Right ventricle myocardium superior (tissue), 1 donor: ENCODE measurements around the gene ALDOA. TPM values are rescaled to one million over a fixed set of nuclear protein-coding genes. Genes with fewer than 3 reads are reported as not detected.
A peak's percentile ranks its signal among the peaks of the same experiment; 100 is the strongest.
"Not testable (repeated sequence)": the region's sequence is repeated elsewhere in the genome, so short reads cannot be mapped to it uniquely, and the experiment has no call there.

Experiments used
- ATAC-seq: fragments of 200-7000 bp; cut with Tn5 transposase; one replicate; pipeline ENCODE4 v1.9.1; 2020; ENCODE audit warnings: mild to moderate bottlenecking; ENCODE audit not compliant: poor library complexity
- DNase-seq: peaks from one replicate; pipeline ENCODE4 v3.0.0-alpha.2; 2020
- intact Hi-C: fragments of 100-400 bp; cut with DNase I; formaldehyde crosslinking; loops from one replicate; pipeline ENCODE4 v1.11.2; 2022
- total RNA-seq: library from RNA; stranded (reverse); fragmentation: NEBNext Ultra II Directional; extraction: Animal tissue kit (Norgen Biotek cat#: 25700); gene quantifications from one replicate; pipeline ENCODE4 v1.2.1, GENCODE V29; 2021
- donor health status: DM: no; HTN: yes; CAD: no; lungs with severe emphysema.

The ALDOA gene
- total RNA-seq, 1 donor from 2014 or later: 3,843 TPM

- no peak for ATAC-seq
- DNase-seq: no peak
Measured at GRCh38 chr16:30032083-30032819, 33.3 kb upstream of the ALDOA start.

GRCh38 chr16:30033270-30033669, 32.3 kb upstream of the ALDOA start:
- intact Hi-C loops: no loop called here
- ATAC-seq: no peak
- DNase-seq: no peak

More at GRCh38 chr16:30032083-30032819, 33.3 kb upstream of the ALDOA start:
- intact Hi-C loops: no loop called here

GRCh38 chr16:30040221-30040620, 25.3 kb upstream of the ALDOA start:
- DNase-seq (no peak), ATAC-seq (no peak)
- intact Hi-C loops: no loop called here

- intact Hi-C loops, DNase-seq, ATAC-seq: not testable (repeated sequence)
Measured at GRCh38 chr16:30040690-30041089, 24.9 kb upstream of the ALDOA start.

- DNase-seq (no peak), ATAC-seq (no peak)
- intact Hi-C loops: no loop called here
Measured at GRCh38 chr16:30041841-30042240, 23.7 kb upstream of the ALDOA start.

- DNase-seq (no peak), ATAC-seq (no peak)
- intact Hi-C loops: no loop called here
Measured at GRCh38 chr16:30046178-30046577, 19.4 kb upstream of the ALDOA start.

GRCh38 chr16:30046588-30046987, 19.0 kb upstream of the ALDOA start:
- intact Hi-C loops: no loop called here
- DNase-seq (no peak), ATAC-seq (no peak)

- intact Hi-C loops: no loop called here
- ATAC-seq (no peak), DNase-seq (no peak)
Measured at GRCh38 chr16:30049871-30050270, 15.7 kb upstream of the ALDOA start.

GRCh38 chr16:30051518-30051917, 14.0 kb upstream of the ALDOA start:
- intact Hi-C loops: no loop called here
- no peak for DNase-seq
- ATAC-seq: no peak

- ATAC-seq (peak; percentile 98), DNase-seq (peak; percentile 96)
- intact Hi-C loops: no loop called here
Measured at GRCh38 chr16:30052671-30053372, 12.7 kb upstream of the ALDOA start.

GRCh38 chr16:30053376-30054015, 12.1 kb upstream of the ALDOA start:
- DNase-seq (no peak), ATAC-seq (no peak)
- intact Hi-C loops: no loop called here

GRCh38 chr16:30054451-30054850, 11.1 kb upstream of the ALDOA start:
- ATAC-seq: no peak

GRCh38 chr16:30054959-30055553, 10.5 kb upstream of the ALDOA start:
- no peak for ATAC-seq
- intact Hi-C loops: no loop called here
- no peak for DNase-seq

More at GRCh38 chr16:30054451-30054850, 11.1 kb upstream of the ALDOA start:
- DNase-seq: no peak
- intact Hi-C loops: no loop called here

- no peak for ATAC-seq
- DNase-seq: no peak
- intact Hi-C loops: no loop called here
Measured at GRCh38 chr16:30060346-30060745, 5.2 kb upstream of the ALDOA start.

GRCh38 chr16:30060836-30061554, 4.6 kb upstream of the ALDOA start:
- DNase-seq: peak; percentile 72
- ATAC-seq: no peak
- intact Hi-C loops: no loop called here

GRCh38 chr16:30063278-30063892, 2.2 kb upstream of the ALDOA start:
- ATAC-seq (no peak), DNase-seq (no peak)
- intact Hi-C loops: no loop called here

- intact Hi-C loops: no loop called here
- ATAC-seq (peak; percentile 50), DNase-seq (peak; percentile 89)
Measured at GRCh38 chr16:30063893-30064728, 1.4 kb upstream of the ALDOA start.

- ATAC-seq (peak; percentile 2), DNase-seq (no peak)
- intact Hi-C loops: no loop called here
Measured at GRCh38 chr16:30064729-30065101, 845 bp upstream of the ALDOA start.
